ENCODE measurements around the gene PDE12. TPM values are rescaled to one million over a fixed set of nuclear protein-coding genes. Genes with fewer than 3 reads are reported as not detected.
A peak's percentile ranks its signal among the peaks of the same experiment; 100 is the strongest.

PDE12 gene
- total RNA-seq, 2 donors from 2014 or later: 24.4 to 34.5 TPM

- no peak for TF ChIP-seq CTCF (IDR thresholded peaks at IDR 0.05)
- no peaks in the 10 kb centered on the region for H3K27me3 ChIP-seq
- no peaks in the 10 kb centered on the region for H3K9me3 ChIP-seq
- no peaks in the 10 kb centered on the region for H3K36me3 ChIP-seq
- intact Hi-C loops (cut with DNase I): loop anchor here (5.0 to 10.0 kb wide), 2 partner anchors 39 to 158 kb away; partner anchors contain the start of genes PDE12 and SLMAP
- peak overlapping the region; percentile 99 for H3K27ac ChIP-seq
- peak overlapping the region; percentile 93 to 99 for H3K9ac ChIP-seq (ENCODE audit: low read depth in 2 of 2, low read length in 2 of 2)
- peak; percentile 82 for DNase-seq
- peaks cover 8% of the 10 kb centered on the region for H3K4me1 ChIP-seq
- H3K4me3 ChIP-seq: peak overlapping the region; percentile 68
Observed at GRCh38 chr3:57596495-57597126, 40.5 kb downstream of the PDE12 start.

DNA sequence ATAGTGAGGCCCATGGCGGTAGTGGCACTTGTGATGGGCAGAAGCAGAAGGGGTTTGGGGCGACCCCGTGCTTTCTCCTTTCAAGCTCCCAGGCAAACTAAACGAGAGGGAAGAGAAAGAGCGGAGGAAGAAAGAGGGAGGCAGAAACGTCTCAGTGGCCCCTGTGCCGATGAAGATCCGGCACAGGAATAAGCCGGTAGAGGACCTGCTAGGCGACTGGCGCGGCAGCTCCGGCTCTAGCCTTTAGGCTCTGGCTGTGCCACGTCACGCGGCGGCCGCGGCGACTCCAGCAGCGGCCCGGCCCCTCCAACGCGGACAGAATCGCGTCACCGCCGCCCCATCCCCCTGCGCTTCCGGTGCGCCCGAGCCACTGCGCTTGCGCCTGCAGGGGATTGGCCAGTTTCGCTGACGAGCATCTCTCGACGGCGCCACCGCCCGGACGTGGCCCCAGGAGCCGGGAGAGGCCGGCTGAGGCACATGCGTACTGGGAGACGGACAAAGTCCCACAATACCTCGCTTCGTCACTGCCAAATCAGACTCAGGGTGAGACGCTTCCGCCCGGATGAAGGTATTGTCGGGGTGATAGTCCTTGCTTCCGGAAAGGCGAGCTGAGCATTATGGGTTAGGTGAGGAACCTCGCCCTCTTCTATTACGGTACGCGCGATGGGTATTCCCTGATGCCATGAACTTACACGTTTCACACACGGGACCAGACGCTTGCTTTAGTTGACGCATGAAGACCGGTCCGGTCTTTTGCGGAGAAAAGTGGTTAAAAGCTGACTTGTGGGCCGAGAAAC is 41.3 kb downstream of the PDE12 start, which contains the start of gene ARF4:
Gene ARF4, minus strand, starts transcription at position 218 of the 797 bp plus-strand sequence. Its CDS starts 204 bp downstream, at position 14.
- peaks cover 7% of the 10 kb centered on the region for H3K4me1 ChIP-seq
- DNase-seq: peak; percentile 99
- no peaks in the 10 kb centered on the region for H3K27me3 ChIP-seq
- H3K9me3 ChIP-seq: no peaks in the 10 kb centered on the region
- no peak for TF ChIP-seq CTCF (IDR thresholded peaks at IDR 0.05)
- H3K9ac ChIP-seq (ENCODE audit: low read depth in 2 of 2, low read length in 2 of 2): peak within 1 kb of the TSS; percentile 93 to 99
- no peaks in the 10 kb centered on the region for H3K36me3 ChIP-seq
- peak within 1 kb of the TSS; percentile 68 for H3K4me3 ChIP-seq
- intact Hi-C loops (cut with DNase I): loop anchor here (5.0 to 10.0 kb wide), 2 partner anchors 40 to 157 kb away; partner anchors contain the start of genes PDE12 and SLMAP
- H3K27ac ChIP-seq: peak within 1 kb of the TSS; percentile 99

GRCh38 chr3:57598765-57599360 is 42.8 kb downstream of the PDE12 start:
- H3K36me3 ChIP-seq: no peaks in the 10 kb centered on the region
- peaks cover 1% of the 10 kb centered on the region for H3K4me1 ChIP-seq
- H3K27me3 ChIP-seq: no peaks in the 10 kb centered on the region
- no peak for DNase-seq
- no peak for TF ChIP-seq CTCF (IDR thresholded peaks at IDR 0.05)
- H3K27ac ChIP-seq: peak overlapping the region; percentile 99
- no peaks in the 10 kb centered on the region for H3K9me3 ChIP-seq
- intact Hi-C loops (cut with DNase I): loop anchor here (5.0 to 10.0 kb wide), 2 partner anchors 42 to 156 kb away; partner anchors contain the start of genes PDE12 and SLMAP
- peak overlapping the region; percentile 44 to 93 for H3K9ac ChIP-seq (ENCODE audit: low read depth in 2 of 2, low read length in 2 of 2)
- peak overlapping the region; percentile 45 for H3K4me3 ChIP-seq

GRCh38 chr3:57600195-57600594 is 44.1 kb downstream of the PDE12 start:
- no peak overlapping the region for H3K9ac ChIP-seq (ENCODE audit: low read depth in 2 of 2, low read length in 2 of 2)
- intact Hi-C loops (cut with DNase I): no loop called here
- H3K4me1 ChIP-seq: no peaks in the 10 kb centered on the region
- no peak overlapping the region for H3K27ac ChIP-seq
- no peak for DNase-seq
- no peak overlapping the region for H3K4me3 ChIP-seq
- no peaks in the 10 kb centered on the region for H3K36me3 ChIP-seq
- no peak for TF ChIP-seq CTCF (IDR thresholded peaks at IDR 0.05)
- H3K27me3 ChIP-seq: no peaks in the 10 kb centered on the region
- no peaks in the 10 kb centered on the region for H3K9me3 ChIP-seq

- intact Hi-C loops (cut with DNase I): no loop called here
- Histone ChIP-seq H3K4me1 (no peaks in the 10 kb centered on the region), H3K27me3 (no peaks in the 10 kb centered on the region), H3K4me3 (no peak overlapping the region), H3K9me3 (no peaks in the 10 kb centered on the region), H3K27ac (no peak overlapping the region), H3K9ac (ENCODE audit: low read depth in 2 of 2, low read length in 2 of 2) (no peak overlapping the region), H3K36me3 (no peaks in the 10 kb centered on the region)
- no peak for TF ChIP-seq CTCF (IDR thresholded peaks at IDR 0.05)
- peak; percentile 68 for DNase-seq
Observed at GRCh38 chr3:57604971-57605370, 48.9 kb downstream of the PDE12 start.
